Upper lobe of left lung (tissue), 4 donors: ENCODE data around the gene ADISSP.

Experiments
- EP300 ChIP-seq, 4 donors: sonication (generic); formaldehyde crosslinking; IDR thresholded peaks; one replicate each; pipeline ENCODE4 v1.5.1; 2017; ENCODE audit warnings: antibody characterized with exemption in 4 of 4, control low read depth in 2 of 4
- POLR2A ChIP-seq, 4 donors: fragments of 450-650 bp; IDR thresholded peaks; one replicate each; pipeline ENCODE4 v1.5.1; 2016 to 2017; ENCODE audit warnings: antibody characterized with exemption in 4 of 4, mild to moderate bottlenecking in 2 of 4
- TF ChIP-seq, protein P1 (sequence below), 6 experiments: fragments of 450-650 bp in 4 of 6; fragments of 200-600 bp in 2 of 6; sonication (generic) in 2 of 6; IDR thresholded peaks; one replicate each; pipeline ENCODE4 v1.5.1; 2016 to 2019; ENCODE audit warnings: antibody characterized with exemption in 6 of 6

DNA sequence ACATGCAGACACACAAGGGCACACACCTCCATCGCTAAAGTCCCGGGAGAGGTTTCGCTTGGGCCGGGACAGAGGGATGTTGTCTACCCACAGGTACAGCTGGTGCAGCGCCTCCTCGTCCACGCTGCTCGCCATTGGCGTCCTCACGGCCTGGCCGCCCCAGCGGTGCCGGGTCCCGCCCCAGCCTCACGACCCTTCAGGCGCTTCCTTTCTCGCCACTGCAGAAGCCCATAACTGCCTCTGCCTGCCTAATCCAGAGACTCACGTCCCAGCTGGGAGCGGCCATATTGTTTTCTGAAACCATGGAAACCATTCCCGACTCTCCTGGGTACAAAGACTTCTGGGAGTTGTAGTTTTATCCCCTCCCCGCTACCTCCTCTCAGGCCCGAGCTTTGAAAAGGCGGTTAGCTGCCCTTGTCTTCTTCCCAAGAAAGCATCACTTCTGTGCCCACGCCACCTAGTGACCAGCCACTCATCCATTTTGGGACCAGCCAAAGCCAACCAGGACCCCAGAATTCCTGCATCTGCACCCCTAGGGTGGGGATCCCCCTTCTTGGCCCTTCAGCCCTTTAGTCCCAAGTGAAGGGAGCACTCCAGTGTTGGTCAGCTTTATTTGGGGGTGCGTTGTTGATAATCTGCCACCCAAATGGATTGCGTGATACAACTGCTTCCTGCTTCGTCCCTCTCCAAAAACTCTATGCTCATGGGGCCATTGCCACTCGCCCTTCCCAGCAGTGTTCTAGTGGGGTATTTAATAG lies 13.8 kb upstream of the ADISSP start, which contains the start of gene SPEF1:
- TF ChIP-seq, protein P1, sequence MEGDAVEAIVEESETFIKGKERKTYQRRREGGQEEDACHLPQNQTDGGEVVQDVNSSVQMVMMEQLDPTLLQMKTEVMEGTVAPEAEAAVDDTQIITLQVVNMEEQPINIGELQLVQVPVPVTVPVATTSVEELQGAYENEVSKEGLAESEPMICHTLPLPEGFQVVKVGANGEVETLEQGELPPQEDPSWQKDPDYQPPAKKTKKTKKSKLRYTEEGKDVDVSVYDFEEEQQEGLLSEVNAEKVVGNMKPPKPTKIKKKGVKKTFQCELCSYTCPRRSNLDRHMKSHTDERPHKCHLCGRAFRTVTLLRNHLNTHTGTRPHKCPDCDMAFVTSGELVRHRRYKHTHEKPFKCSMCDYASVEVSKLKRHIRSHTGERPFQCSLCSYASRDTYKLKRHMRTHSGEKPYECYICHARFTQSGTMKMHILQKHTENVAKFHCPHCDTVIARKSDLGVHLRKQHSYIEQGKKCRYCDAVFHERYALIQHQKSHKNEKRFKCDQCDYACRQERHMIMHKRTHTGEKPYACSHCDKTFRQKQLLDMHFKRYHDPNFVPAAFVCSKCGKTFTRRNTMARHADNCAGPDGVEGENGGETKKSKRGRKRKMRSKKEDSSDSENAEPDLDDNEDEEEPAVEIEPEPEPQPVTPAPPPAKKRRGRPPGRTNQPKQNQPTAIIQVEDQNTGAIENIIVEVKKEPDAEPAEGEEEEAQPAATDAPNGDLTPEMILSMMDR (IDR thresholded peaks at IDR 0.05), result peak in 4 of 6 experiments; percentile 19 to 56 (median 34)
- no peak for TF ChIP-seq EP300 (IDR thresholded peaks at IDR 0.05)
- peak in 1 of 4 donors; percentile 5 for TF ChIP-seq POLR2A (IDR thresholded peaks at IDR 0.05)
